Measurements from ENCODE around the gene DOCK10.
"Not testable (repeated sequence)": the region's sequence is repeated elsewhere in the genome, so short reads cannot be mapped to it uniquely, and the experiment has no call there.

Gene DOCK10

GRCh38 chr2:224948859-224949258, 93.4 kb downstream of the DOCK10 start:
- Histone ChIP-seq H3K4me3 (ENCODE audit: low read depth, low read length) (no peak overlapping the region), H3K27me3 (ENCODE audit: insufficient read depth, low read length) (no peaks in the 10 kb centered on the region), H3K4me1 (ENCODE audit: control insufficient read depth, insufficient read depth, low read length, unreplicated experiment) (peaks cover 24% of the 10 kb centered on the region), H2AFZ (ENCODE audit: low read length, unreplicated experiment) (no peak overlapping the region), H3K36me3 (ENCODE audit: insufficient read depth, low read length) (no peaks in the 10 kb centered on the region), H3K79me2 (ENCODE audit: control insufficient read depth, insufficient read depth, low read length, unreplicated experiment) (peaks cover 34% of the 10 kb centered on the region), H3K27ac (ENCODE audit: low read depth, low read length) (peak overlapping the region; percentile 43)

DNA sequence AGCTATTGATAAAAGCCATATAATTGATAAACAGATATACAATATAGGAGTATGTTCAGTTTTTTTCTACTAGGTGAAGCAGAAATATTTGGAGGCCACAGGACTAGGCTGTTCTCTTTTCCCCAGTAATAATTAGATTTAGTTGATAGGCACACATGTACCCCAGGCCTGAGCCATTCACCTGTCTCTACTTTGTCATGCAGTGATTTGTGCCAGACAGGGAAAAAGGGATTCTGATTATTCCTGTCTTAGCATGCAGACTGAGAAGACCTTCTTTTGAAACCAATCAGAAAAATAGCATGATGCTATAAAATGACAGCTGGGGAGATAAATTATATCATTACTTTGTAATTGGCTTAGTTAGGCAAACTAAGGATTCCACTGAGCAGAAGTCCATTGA, 94.3 kb downstream of the DOCK10 start:
- H3K79me2 ChIP-seq (ENCODE audit: control insufficient read depth, insufficient read depth, low read length, unreplicated experiment), result peaks cover 38% of the 10 kb centered on the region
- H3K27ac ChIP-seq (ENCODE audit: low read depth, low read length), result no peak overlapping the region
- no peak overlapping the region for H3K4me3 ChIP-seq (ENCODE audit: low read depth, low read length)
- H2AFZ ChIP-seq (ENCODE audit: low read length, unreplicated experiment), result no peak overlapping the region
- H3K27me3 ChIP-seq (ENCODE audit: insufficient read depth, low read length), result no peaks in the 10 kb centered on the region
- no peaks in the 10 kb centered on the region for H3K36me3 ChIP-seq (ENCODE audit: insufficient read depth, low read length)
- H3K4me1 ChIP-seq (ENCODE audit: control insufficient read depth, insufficient read depth, low read length, unreplicated experiment), result peaks cover 24% of the 10 kb centered on the region

DNA sequence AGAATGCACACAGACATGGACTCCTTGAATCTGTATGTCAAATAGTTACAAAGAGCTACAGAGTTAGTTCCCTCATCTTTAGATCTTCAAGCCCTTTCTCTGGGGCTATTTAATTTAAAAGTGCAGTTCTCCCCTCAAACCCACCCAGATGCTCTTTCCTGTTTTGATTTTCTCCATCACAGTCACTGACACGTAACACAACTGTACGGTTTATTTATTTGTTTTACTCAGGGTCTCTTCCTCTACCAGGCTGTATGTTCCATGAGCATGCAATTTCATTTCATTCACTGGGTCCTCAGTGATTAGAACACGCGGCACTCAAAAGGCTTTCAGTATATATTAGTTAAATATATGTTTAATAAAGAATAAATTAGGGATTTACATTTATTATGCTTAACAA, 94.7 kb downstream of the DOCK10 start:
- Histone ChIP-seq H3K27ac (ENCODE audit: low read depth, low read length) (no peak overlapping the region), H3K79me2 (ENCODE audit: control insufficient read depth, insufficient read depth, low read length, unreplicated experiment) (peaks cover 39% of the 10 kb centered on the region)

DNA sequence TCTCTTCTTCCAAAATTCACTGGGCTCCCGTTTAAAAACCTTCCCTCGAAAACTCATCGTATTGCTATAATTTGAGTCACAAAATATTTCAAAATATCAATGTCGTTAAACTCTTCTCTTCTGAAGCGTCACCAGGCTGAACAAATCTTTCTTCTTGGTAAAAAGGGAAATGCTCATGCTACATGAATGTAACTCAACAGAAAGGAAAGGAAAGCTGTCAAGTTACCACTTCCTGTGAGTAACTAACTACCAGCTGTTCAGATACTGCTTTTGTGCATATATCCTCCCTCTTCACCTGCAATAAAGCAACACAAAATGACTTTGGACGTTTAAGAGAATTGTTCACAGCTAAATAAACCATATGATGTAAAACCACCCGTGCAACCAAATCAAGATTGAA, 95.4 kb downstream of the DOCK10 start:
- Histone ChIP-seq H3K27ac (ENCODE audit: low read depth, low read length) (peak overlapping the region; percentile 21; the same call in 1 of the 2 replicates), H3K4me1 (ENCODE audit: control insufficient read depth, insufficient read depth, low read length, unreplicated experiment) (peaks cover 24% of the 10 kb centered on the region), H3K36me3 (ENCODE audit: insufficient read depth, low read length) (no peaks in the 10 kb centered on the region), H2AFZ (ENCODE audit: low read length, unreplicated experiment) (no peak overlapping the region), H3K79me2 (ENCODE audit: control insufficient read depth, insufficient read depth, low read length, unreplicated experiment) (peaks cover 43% of the 10 kb centered on the region), H3K27me3 (ENCODE audit: insufficient read depth, low read length) (no peaks in the 10 kb centered on the region), H3K4me3 (ENCODE audit: low read depth, low read length) (no peak overlapping the region)

More for the DNA sequence above, 94.7 kb downstream of the DOCK10 start:
- no peak overlapping the region for H3K4me3 ChIP-seq (ENCODE audit: low read depth, low read length)
- no peaks in the 10 kb centered on the region for H3K36me3 ChIP-seq (ENCODE audit: insufficient read depth, low read length)
- no peak overlapping the region for H2AFZ ChIP-seq (ENCODE audit: low read length, unreplicated experiment)
- peaks cover 24% of the 10 kb centered on the region for H3K4me1 ChIP-seq (ENCODE audit: control insufficient read depth, insufficient read depth, low read length, unreplicated experiment)
- no peaks in the 10 kb centered on the region for H3K27me3 ChIP-seq (ENCODE audit: insufficient read depth, low read length)

DNA sequence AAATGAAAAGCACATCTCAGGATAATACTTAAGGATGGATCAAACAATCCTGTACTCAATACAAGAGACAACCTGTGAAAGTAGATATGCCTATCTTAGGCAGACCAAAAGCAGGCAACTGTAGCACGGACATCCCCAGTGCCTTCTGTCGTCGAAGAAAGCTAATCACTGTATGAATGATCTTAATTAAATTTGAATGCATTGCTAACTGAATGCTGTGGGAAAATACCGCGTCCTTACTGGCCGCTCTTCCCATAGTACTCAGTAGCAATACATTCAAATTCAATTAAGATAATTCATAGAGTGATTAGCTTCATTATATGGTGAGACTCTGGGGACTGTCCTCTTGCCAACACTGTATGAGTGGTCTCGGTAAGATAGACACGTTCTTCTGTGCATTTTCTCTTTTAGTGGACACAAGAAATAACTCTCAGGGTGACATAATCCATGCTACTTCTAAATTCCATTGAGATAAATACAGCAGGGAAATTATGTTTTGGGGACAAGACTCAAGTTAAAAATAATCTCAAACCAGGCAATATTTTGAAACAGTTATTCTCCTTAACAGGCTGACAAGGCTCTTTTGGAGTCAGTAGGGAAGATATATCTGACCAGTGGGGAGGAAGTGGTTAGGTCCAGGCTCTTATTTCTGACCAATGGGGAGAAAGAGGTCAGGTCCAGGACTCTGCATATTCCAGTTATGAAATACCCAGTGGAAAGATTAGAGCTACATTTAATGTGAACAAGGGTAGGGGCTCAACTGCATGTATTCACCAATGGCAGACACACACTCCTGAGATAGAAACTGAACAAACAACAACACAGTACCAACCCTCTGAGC, 97.3 kb downstream of the DOCK10 start:
- no peaks in the 10 kb centered on the region for H3K27me3 ChIP-seq (ENCODE audit: insufficient read depth, low read length)
- peaks cover 42% of the 10 kb centered on the region for H3K79me2 ChIP-seq (ENCODE audit: control insufficient read depth, insufficient read depth, low read length, unreplicated experiment)
- no peaks in the 10 kb centered on the region for H3K36me3 ChIP-seq (ENCODE audit: insufficient read depth, low read length)
- no peak overlapping the region for H3K4me3 ChIP-seq (ENCODE audit: low read depth, low read length)
- H3K4me1 ChIP-seq (ENCODE audit: control insufficient read depth, insufficient read depth, low read length, unreplicated experiment), result peaks cover 24% of the 10 kb centered on the region
- H3K27ac ChIP-seq (ENCODE audit: low read depth, low read length), result no peak overlapping the region
- no peak overlapping the region for H2AFZ ChIP-seq (ENCODE audit: low read length, unreplicated experiment)

DNA sequence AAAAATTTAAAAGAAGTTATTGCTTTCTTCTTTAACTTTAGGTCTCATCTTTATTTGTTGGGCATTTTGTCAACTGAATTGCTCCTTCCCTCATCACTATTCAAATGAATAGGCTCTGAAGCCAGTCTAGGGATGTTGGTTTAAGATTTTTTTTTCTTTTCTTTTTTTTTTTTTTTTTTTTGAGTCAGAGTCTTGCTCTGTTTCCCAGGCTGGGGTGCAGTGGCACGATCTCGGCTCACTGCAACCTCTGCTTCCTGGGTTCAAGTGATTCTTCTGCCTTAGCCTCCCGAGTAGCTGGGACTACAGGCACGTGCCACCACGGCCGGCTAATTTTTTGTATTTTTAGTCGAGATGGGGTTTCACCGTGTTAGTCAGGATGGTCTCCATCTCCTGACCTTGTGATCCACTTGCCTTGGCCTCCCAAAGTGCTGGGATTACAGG, 98.6 kb downstream of the DOCK10 start:
- H3K4me3 ChIP-seq (ENCODE audit: low read depth, low read length); H3K27me3 ChIP-seq (ENCODE audit: insufficient read depth, low read length); H2AFZ ChIP-seq (ENCODE audit: low read length, unreplicated experiment); H3K27ac ChIP-seq (ENCODE audit: low read depth, low read length); H3K36me3 ChIP-seq (ENCODE audit: insufficient read depth, low read length): not testable (repeated sequence)
- Histone ChIP-seq H3K4me1 (ENCODE audit: control insufficient read depth, insufficient read depth, low read length, unreplicated experiment) (peaks cover 28% of the 10 kb centered on the region), H3K79me2 (ENCODE audit: control insufficient read depth, insufficient read depth, low read length, unreplicated experiment) (peaks cover 39% of the 10 kb centered on the region)

GRCh38 chr2:224941960-224942359, 100.3 kb downstream of the DOCK10 start:
- Histone ChIP-seq H3K27ac (ENCODE audit: low read depth, low read length) (no peak overlapping the region), H3K4me1 (ENCODE audit: control insufficient read depth, insufficient read depth, low read length, unreplicated experiment) (peaks cover 27% of the 10 kb centered on the region), H3K79me2 (ENCODE audit: control insufficient read depth, insufficient read depth, low read length, unreplicated experiment) (peaks cover 37% of the 10 kb centered on the region), H3K27me3 (ENCODE audit: insufficient read depth, low read length) (no peaks in the 10 kb centered on the region), H3K36me3 (ENCODE audit: insufficient read depth, low read length) (no peaks in the 10 kb centered on the region), H2AFZ (ENCODE audit: low read length, unreplicated experiment) (no peak overlapping the region), H3K4me3 (ENCODE audit: low read depth, low read length) (no peak overlapping the region)

GRCh38 chr2:224940618-224941017, 101.7 kb downstream of the DOCK10 start:
- Histone ChIP-seq H3K27ac (ENCODE audit: low read depth, low read length) (no peak overlapping the region), H3K27me3 (ENCODE audit: insufficient read depth, low read length) (no peaks in the 10 kb centered on the region), H3K4me1 (ENCODE audit: control insufficient read depth, insufficient read depth, low read length, unreplicated experiment) (peaks cover 23% of the 10 kb centered on the region), H3K4me3 (ENCODE audit: low read depth, low read length) (no peak overlapping the region), H3K79me2 (ENCODE audit: control insufficient read depth, insufficient read depth, low read length, unreplicated experiment) (peaks cover 45% of the 10 kb centered on the region), H2AFZ (ENCODE audit: low read length, unreplicated experiment) (no peak overlapping the region), H3K36me3 (ENCODE audit: insufficient read depth, low read length) (no peaks in the 10 kb centered on the region)

DNA sequence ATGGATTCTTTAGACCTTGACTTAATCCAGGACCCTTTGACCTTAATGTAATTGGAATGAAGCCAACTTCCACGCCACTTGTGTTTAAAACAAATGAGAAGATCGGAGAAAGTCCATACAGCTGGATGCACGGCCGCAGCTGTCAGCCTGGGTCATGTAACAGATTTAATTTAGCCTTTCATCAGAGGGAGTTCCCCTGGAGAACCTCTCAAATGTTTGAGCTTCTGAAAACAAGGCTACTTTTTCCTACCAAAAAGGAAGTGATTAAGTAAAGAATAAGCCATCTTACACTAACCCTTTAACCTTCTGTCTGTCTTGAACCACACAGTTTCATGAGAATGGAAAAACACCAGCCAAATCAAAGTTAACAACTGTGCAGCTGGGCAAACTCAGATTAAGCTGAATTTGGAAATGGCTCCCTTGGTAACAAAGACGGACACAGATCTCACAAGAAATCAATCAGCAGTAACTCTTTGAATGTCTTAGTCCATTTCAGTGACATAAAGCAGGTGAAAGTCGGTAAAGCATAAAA, 103.6 kb downstream of the DOCK10 start:
- Histone ChIP-seq H3K4me3 (ENCODE audit: low read depth, low read length) (peak overlapping the region; percentile 48), H3K36me3 (ENCODE audit: insufficient read depth, low read length) (no peaks in the 10 kb centered on the region), H3K27me3 (ENCODE audit: insufficient read depth, low read length) (no peaks in the 10 kb centered on the region), H3K27ac (ENCODE audit: low read depth, low read length) (peak overlapping the region; percentile 64), H3K79me2 (ENCODE audit: control insufficient read depth, insufficient read depth, low read length, unreplicated experiment) (peaks cover 46% of the 10 kb centered on the region), H2AFZ (ENCODE audit: low read length, unreplicated experiment) (peak overlapping the region; percentile 28), H3K4me1 (ENCODE audit: control insufficient read depth, insufficient read depth, low read length, unreplicated experiment) (peaks cover 37% of the 10 kb centered on the region)

DNA sequence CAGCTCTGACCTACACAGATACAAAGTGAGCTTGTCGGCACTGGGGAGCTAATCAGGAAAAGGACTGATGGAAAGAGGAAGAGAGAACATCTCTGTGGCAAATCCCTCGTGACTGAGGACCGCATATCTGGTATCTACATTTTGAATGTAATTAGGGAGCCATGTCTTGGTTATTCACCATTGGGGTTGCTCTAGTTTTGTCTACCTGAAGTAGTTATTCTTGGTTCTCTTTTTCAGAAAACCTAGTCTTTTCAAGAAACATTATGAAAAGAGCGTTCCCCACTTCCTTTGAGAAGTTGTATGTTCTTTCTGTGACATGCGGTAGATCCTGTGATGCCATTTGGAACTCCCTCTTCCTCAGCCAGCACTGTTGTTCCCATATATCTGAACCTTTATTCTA, 104.4 kb downstream of the DOCK10 start:
- Histone ChIP-seq H3K36me3 (ENCODE audit: insufficient read depth, low read length) (no peaks in the 10 kb centered on the region), H3K4me1 (ENCODE audit: control insufficient read depth, insufficient read depth, low read length, unreplicated experiment) (peaks cover 37% of the 10 kb centered on the region), H3K27me3 (ENCODE audit: insufficient read depth, low read length) (no peaks in the 10 kb centered on the region), H3K79me2 (ENCODE audit: control insufficient read depth, insufficient read depth, low read length, unreplicated experiment) (peaks cover 47% of the 10 kb centered on the region), H2AFZ (ENCODE audit: low read length, unreplicated experiment) (no peak overlapping the region), H3K27ac (ENCODE audit: low read depth, low read length) (no peak overlapping the region; the same call in 1 of the 2 replicates), H3K4me3 (ENCODE audit: low read depth, low read length) (peak overlapping the region; percentile 48; the same call in 1 of the 2 replicates)
